Lung (tissue), 12 donors: ENCODE results near the gene FBXL22. TPM values are rescaled to one million over a fixed set of nuclear protein-coding genes. Genes with fewer than 3 reads are reported as not detected.

Source experiments
- ATAC-seq: fragments of 200-7000 bp; cut with Tn5 transposase; one replicate; pipeline ENCODE4 v1.9.1; 2020; ENCODE audit warnings: moderate number of reproducible peaks; ENCODE audit not compliant: insufficient read depth, low FRiP score
- DNase-seq, 3 donors: peaks; one replicate each; pipeline ENCODE4 v3.0.0-alpha.2; 2013 to 2017
- H3K27ac ChIP-seq, 2 donors: one replicate each; pipeline ENCODE4 v1.5.1; 2013; ENCODE audit warnings: mild to moderate bottlenecking in 2 of 2, moderate library complexity in 2 of 2, control low read depth in 1 of 2, inconsistent platforms in 1 of 2, low read depth in 1 of 2, low read length in 1 of 2
- H3K27me3 ChIP-seq, 3 donors: one replicate each; pipeline ENCODE4 v1.5.1; 2013; ENCODE audit warnings: low read length in 2 of 3; ENCODE audit not compliant: control insufficient read depth in 3 of 3, insufficient read depth in 3 of 3
- H3K36me3 ChIP-seq, 4 donors: one replicate each; pipeline ENCODE4 v1.5.1; 2013; ENCODE audit warnings: low read length in 4 of 4, mild to moderate bottlenecking in 1 of 4, moderate library complexity in 1 of 4; ENCODE audit not compliant: control insufficient read depth in 4 of 4, insufficient read depth in 4 of 4
- H3K4me1 ChIP-seq, 5 donors: one replicate each; pipeline ENCODE4 v1.5.1; 2013; ENCODE audit warnings: low read length in 5 of 5, mild to moderate bottlenecking in 2 of 5, moderate library complexity in 1 of 5; ENCODE audit not compliant: control insufficient read depth in 5 of 5, insufficient read depth in 5 of 5
- H3K4me3 ChIP-seq: one replicate; pipeline ENCODE4 v1.5.1; 2013; ENCODE audit warnings: mild to moderate bottlenecking, control low read depth, moderate library complexity
- H3K9ac ChIP-seq, 2 donors: one replicate each; pipeline ENCODE4 v1.5.1; 2013; ENCODE audit warnings: low read length in 2 of 2, control low read depth in 1 of 2; ENCODE audit not compliant: insufficient read depth in 1 of 2
- H3K9me3 ChIP-seq, 4 donors: one replicate each; pipeline ENCODE4 v1.5.1; 2013; ENCODE audit warnings: low read length in 3 of 4, mild to moderate bottlenecking in 1 of 4, moderate library complexity in 1 of 4; ENCODE audit not compliant: control insufficient read depth in 4 of 4, insufficient read depth in 3 of 4
- WGBS, 2 donors: extraction: QIAGEN DNeasy Blood & Tissue Kit; methylation state at CpG; one replicate each; pipeline ENCODE4 v1.1.7; 2013; 5-methylcytosine and 5-hydroxymethylcytosine counted together
- polyA plus RNA-seq, 2 donors: library from polyadenylated mRNA; stranded (reverse); fragments of 200-250 nt; gene quantifications; one replicate each; pipeline ENCODE4 v1.2.1, GENCODE V29; 2013
- total RNA-seq, 2 donors: library from RNA; depleted of rRNA in 1 of 2; stranded (reverse); fragments of >200 nt in 1 of 2; gene quantifications; one replicate each; pipeline ENCODE4 v1.2.1, GENCODE V29; 2014 to 2021
- TF ChIP-seq, protein P1 (sequence below): IDR thresholded peaks from 2 replicates; pipeline ENCODE4 v1.5.1; 2012; ENCODE audit warnings: mild to moderate bottlenecking; ENCODE audit errors: control extremely low read depth, extremely low read depth
- donor health status: control.
- donor health status: control.
- donor health status: Bipolar disorder and iron deficiency.
- donor health status: healthy.
- donor health status: DM: yes; HTN: yes; CAD: no.

The FBXL22 gene
- total and polyA plus RNA-seq, 4 donors = 0.42 to 2.7 (median 1.6) TPM

DNA sequence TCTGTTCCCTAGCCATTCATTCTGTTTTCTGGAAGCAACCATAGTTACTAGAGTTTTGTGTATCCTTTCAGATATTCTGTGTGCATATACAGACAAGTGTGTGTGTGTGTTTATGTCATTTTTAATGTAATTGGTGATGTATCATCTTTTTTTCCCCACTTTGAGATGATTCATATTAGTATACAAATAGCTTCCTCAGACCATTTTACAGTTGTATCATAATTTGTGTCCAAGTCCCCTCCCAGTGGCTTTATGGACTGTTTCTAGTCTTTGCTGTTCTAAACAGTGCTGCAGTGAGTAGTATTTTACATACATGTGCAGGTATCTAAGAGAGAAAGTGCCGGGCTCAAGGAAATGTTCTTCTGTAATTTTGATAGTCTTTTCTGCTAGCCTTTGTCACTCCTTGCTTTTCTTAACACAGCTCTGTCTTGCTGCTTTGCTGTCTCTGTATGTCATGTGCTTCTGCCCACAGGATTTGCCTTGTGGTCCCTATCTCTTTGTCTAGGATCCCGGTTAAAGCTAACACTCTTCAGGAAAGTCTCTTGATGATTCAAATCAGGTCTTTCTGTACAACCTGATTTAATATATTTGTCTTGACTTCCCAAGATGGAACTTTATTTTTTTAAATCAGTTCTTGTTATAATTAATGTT, 31.5 kb upstream of the FBXL22 start:
- 88 to 90% methylated on average over 2 of the region's 2 CpGs for WGBS, 2 donors
- ATAC-seq = no peak
- TF ChIP-seq, protein P1, sequence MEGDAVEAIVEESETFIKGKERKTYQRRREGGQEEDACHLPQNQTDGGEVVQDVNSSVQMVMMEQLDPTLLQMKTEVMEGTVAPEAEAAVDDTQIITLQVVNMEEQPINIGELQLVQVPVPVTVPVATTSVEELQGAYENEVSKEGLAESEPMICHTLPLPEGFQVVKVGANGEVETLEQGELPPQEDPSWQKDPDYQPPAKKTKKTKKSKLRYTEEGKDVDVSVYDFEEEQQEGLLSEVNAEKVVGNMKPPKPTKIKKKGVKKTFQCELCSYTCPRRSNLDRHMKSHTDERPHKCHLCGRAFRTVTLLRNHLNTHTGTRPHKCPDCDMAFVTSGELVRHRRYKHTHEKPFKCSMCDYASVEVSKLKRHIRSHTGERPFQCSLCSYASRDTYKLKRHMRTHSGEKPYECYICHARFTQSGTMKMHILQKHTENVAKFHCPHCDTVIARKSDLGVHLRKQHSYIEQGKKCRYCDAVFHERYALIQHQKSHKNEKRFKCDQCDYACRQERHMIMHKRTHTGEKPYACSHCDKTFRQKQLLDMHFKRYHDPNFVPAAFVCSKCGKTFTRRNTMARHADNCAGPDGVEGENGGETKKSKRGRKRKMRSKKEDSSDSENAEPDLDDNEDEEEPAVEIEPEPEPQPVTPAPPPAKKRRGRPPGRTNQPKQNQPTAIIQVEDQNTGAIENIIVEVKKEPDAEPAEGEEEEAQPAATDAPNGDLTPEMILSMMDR = no peak

DNA sequence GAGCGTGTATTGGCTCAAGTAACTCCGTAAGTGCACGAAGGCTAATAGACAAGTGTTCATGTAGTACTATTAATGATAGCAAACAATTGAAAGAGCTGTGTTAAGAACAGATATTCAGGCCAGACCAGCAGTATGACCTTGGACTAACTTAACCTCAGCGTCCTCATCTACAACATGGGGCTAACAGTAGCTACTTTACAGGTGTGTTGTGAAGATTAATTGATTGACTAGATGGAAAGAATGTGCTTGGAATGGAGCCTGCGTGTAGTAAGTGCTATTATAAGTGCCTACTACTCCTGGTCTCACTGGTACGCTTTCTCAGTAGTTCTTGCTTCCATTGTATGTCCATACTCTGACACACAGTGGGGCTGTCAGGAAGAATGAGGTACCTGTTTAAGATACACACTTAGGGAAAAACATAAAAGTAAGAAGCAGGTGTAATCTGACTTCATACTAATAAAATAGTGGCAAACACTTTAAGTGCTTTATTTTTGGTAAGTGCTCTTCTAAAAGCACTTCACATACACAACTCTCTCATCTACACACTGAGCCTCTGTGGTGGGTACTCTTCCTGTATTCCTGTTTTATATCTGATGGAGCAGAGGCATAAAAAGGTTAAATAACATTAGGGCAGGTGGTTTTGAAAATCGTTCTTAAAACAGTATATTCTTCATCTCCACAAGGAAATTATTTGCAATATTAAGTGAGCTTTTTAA, 24.3 kb upstream of the FBXL22 start:
- peaks cover 0 to 2% (median 0%) of the 10 kb centered on the region in 5 donors for H3K4me1 ChIP-seq
- no peaks in the 10 kb centered on the region for H3K27me3 ChIP-seq
- DNase-seq (peak in 1 of 3 donors; percentile 39), ATAC-seq (no peak)
- no peak overlapping the region for H3K27ac ChIP-seq
- H3K9me3 ChIP-seq = no peaks in the 10 kb centered on the region
- WGBS, 2 donors = 74 to 88% methylated on average over 7 of the region's 7 CpGs
- TF ChIP-seq, protein P1 = no peak
- peaks cover 11 to 18% (median 12%) of the 10 kb centered on the region in 4 donors for H3K36me3 ChIP-seq
- H3K9ac ChIP-seq = no peak overlapping the region
- no peak overlapping the region for H3K4me3 ChIP-seq

More for the DNA sequence above, 31.5 kb upstream of the FBXL22 start:
- no peak overlapping the region for H3K27ac ChIP-seq
- H3K27me3 ChIP-seq = no peaks in the 10 kb centered on the region
- H3K4me3 ChIP-seq = no peak overlapping the region
- H3K9ac ChIP-seq = no peak overlapping the region
- peaks cover 15 to 26% (median 18%) of the 10 kb centered on the region in 4 donors for H3K36me3 ChIP-seq
- H3K9me3 ChIP-seq = no peaks in the 10 kb centered on the region
- no peak for DNase-seq
- H3K4me1 ChIP-seq = no peaks in the 10 kb centered on the region

DNA sequence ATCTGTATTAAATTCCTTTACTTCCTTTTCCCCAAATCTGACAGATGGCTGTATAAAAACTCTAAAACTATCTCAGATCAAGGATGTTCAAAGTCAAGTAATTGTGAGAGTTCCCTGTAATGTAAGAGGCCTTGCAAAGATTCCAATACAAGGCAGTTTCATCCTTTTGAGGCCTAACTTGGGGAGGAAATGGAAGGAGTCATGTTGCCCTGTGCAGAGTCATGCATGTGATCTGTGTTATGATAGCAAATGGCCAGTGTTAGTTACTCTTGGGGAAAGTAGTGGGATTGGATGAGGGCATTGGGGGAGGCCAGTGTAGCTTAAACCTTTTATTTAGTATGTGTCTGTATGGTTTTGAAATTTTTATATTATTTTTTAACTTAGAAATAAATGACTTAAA, 23.7 kb upstream of the FBXL22 start:
- no peak overlapping the region for H3K4me3 ChIP-seq
- H3K4me1 ChIP-seq = peaks cover 0 to 2% (median 0%) of the 10 kb centered on the region in 5 donors
- no peak overlapping the region for H3K9ac ChIP-seq
- peaks cover 12 to 18% (median 12%) of the 10 kb centered on the region in 4 donors for H3K36me3 ChIP-seq
- no peaks in the 10 kb centered on the region for H3K9me3 ChIP-seq
- DNase-seq (no peak), ATAC-seq (no peak)
- TF ChIP-seq, protein P1 = no peak
- no peak overlapping the region for H3K27ac ChIP-seq
- no peaks in the 10 kb centered on the region for H3K27me3 ChIP-seq
